Measurements from ENCODE around the gene CRYGD.
"Not testable (repeated sequence)": the region's sequence is repeated elsewhere in the genome, so short reads cannot be mapped to it uniquely, and the experiment has no call there.

Gene CRYGD

GRCh38 chr2:208124013-208124715, at the start of gene CRYGD:
Gene CRYGD, minus strand, starts transcription at chr2:208124524. Its CDS starts 51 bp downstream, at chr2:208124473.
- not testable (repeated sequence) for H3K4me3 ChIP-seq (ENCODE audit: low read depth, low read length); DNase-seq (ENCODE audit: low read depth)

GRCh38 chr2:208172125-208172524, 47.8 kb upstream of the CRYGD start:
- no peak for TF ChIP-seq CTCF (IDR thresholded peaks at IDR 0.05; ENCODE audit: control insufficient read depth, extremely low read depth, insufficient read depth)
- H3K4me3 ChIP-seq (ENCODE audit: low read depth, low read length), result no peak overlapping the region
- DNase-seq (ENCODE audit: low read depth), result no peak

GRCh38 chr2:208164951-208165755, 40.8 kb upstream of the CRYGD start:
- no peak overlapping the region for H3K4me3 ChIP-seq (ENCODE audit: low read depth, low read length)
- no peak for TF ChIP-seq CTCF (IDR thresholded peaks at IDR 0.05; ENCODE audit: control insufficient read depth, extremely low read depth, insufficient read depth)
- DNase-seq (ENCODE audit: low read depth), result no peak

- DNase-seq (ENCODE audit: low read depth), result no peak
- H3K4me3 ChIP-seq (ENCODE audit: low read depth, low read length), result no peak within 1 kb of the TSS
- TF ChIP-seq CTCF (IDR thresholded peaks at IDR 0.05; ENCODE audit: control insufficient read depth, extremely low read depth, insufficient read depth), result no peak
Measured at GRCh38 chr2:208163489-208163888, 39.2 kb upstream of the CRYGD start, which contains the start of gene CRYGA. Gene CRYGA, minus strand, starts transcription at chr2:208163589. Its CDS starts 33 bp downstream, at chr2:208163556.

- no peak for DNase-seq (ENCODE audit: low read depth)
- no peak overlapping the region for H3K4me3 ChIP-seq (ENCODE audit: low read depth, low read length)
- TF ChIP-seq CTCF (IDR thresholded peaks at IDR 0.05; ENCODE audit: control insufficient read depth, extremely low read depth, insufficient read depth), result no peak
Measured at GRCh38 chr2:208156439-208156838, 32.1 kb upstream of the CRYGD start.

- TF ChIP-seq CTCF (IDR thresholded peaks at IDR 0.05; ENCODE audit: control insufficient read depth, extremely low read depth, insufficient read depth), result no peak
- no peak for DNase-seq (ENCODE audit: low read depth)
- H3K4me3 ChIP-seq (ENCODE audit: low read depth, low read length), result no peak overlapping the region
Measured at GRCh38 chr2:208153156-208153555, 28.8 kb upstream of the CRYGD start.

GRCh38 chr2:208150956-208151355, 26.6 kb upstream of the CRYGD start:
- H3K4me3 ChIP-seq (ENCODE audit: low read depth, low read length), result no peak overlapping the region
- DNase-seq (ENCODE audit: low read depth), result no peak
- no peak for TF ChIP-seq CTCF (IDR thresholded peaks at IDR 0.05; ENCODE audit: control insufficient read depth, extremely low read depth, insufficient read depth)
